HepG2 (cell line): ENCODE data around the gene SGPL1.

Source experiments
- CCDC6 ChIP-seq: sonication (generic); formaldehyde crosslinking; IDR thresholded peaks from 2 replicates; pipeline ENCODE4 v1.8.1; 2022; ENCODE audit warnings: mild to moderate bottlenecking, missing genetic modification reagents, moderate library complexity
- CREB1 ChIP-seq, 2 experiments: fragments of 450-650 bp in 1 of 2; IDR thresholded peaks; 2 replicates each; pipeline ENCODE4 v1.6.1; 2016 to 2017; ENCODE audit warnings: control low read depth in 1 of 2, mild to moderate bottlenecking in 1 of 2, missing compliant biosample characterization in 1 of 2, missing genetic modification characterization in 1 of 2
- HOXA7 ChIP-seq: sonication (generic); formaldehyde crosslinking; IDR thresholded peaks from 2 replicates; pipeline ENCODE4 v1.8.1; 2022; ENCODE audit warnings: mild to moderate bottlenecking, missing genetic modification reagents, moderate library complexity
- MXI1 ChIP-seq: IDR thresholded peaks from 3 replicates; pipeline ENCODE4 v1.6.1; 2012; ENCODE audit warnings: low read depth, low read length, inconsistent platforms, borderline replicate concordance
- TEAD2 ChIP-seq: sonication (generic); formaldehyde crosslinking; IDR thresholded peaks from 2 replicates; pipeline ENCODE4 v1.9.0; 2021; ENCODE audit warnings: missing genetic modification reagents

DNA sequence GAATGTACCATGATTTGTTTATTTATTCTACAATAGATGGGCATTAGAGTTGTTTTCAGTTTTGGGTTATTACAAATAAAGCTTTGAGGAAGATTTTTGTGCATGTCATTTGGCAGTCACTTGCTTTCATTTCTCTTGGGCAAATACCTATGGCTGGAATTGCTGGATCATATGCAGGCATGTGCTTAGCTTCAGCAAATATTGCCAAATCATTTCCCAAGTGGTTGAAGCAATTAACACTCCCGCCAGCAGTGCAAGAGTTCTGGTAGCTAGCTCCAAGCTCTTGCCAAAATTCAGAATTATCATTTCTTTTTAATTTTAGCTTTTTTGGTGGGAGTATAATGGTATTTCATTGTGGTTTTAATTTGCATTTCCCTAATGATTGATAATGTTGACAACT lies 105.5 kb downstream of the SGPL1 start:
- no peak for TF ChIP-seq CREB1 (IDR thresholded peaks at IDR 0.05)
- TF ChIP-seq CREB1 (CRISPR knock-in tag; IDR thresholded peaks at IDR 0.05), result no peak
- TF ChIP-seq TEAD2 (CRISPR knock-in tag), result no peak
- TF ChIP-seq HOXA7 (CRISPR knock-in tag), result no peak
- TF ChIP-seq MXI1, result no peak
- no peak for TF ChIP-seq CCDC6 (CRISPR knock-in tag)
